ENCODE results near the gene ODAM.
A peak's percentile ranks its signal among the peaks of the same experiment; 100 is the strongest.

The ODAM gene

GRCh38 chr4:70183168-70183939 lies 12.2 kb upstream of the ODAM start:
- CTCF ChIA-PET, result interaction anchor here (0.6 to 3.7 kb wide), 19 partner anchors 9 to 865 kb away, joined by 3 to 15 read pairs (median 5); no protein-coding TSS in a partner anchor
- POLR2A ChIA-PET, result no interaction called here
- TF ChIP-seq, protein P1, sequence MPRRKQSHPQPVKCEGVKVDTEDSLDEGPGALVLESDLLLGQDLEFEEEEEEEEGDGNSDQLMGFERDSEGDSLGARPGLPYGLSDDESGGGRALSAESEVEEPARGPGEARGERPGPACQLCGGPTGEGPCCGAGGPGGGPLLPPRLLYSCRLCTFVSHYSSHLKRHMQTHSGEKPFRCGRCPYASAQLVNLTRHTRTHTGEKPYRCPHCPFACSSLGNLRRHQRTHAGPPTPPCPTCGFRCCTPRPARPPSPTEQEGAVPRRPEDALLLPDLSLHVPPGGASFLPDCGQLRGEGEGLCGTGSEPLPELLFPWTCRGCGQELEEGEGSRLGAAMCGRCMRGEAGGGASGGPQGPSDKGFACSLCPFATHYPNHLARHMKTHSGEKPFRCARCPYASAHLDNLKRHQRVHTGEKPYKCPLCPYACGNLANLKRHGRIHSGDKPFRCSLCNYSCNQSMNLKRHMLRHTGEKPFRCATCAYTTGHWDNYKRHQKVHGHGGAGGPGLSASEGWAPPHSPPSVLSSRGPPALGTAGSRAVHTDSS (tag by site-specific recombination; IDR thresholded peaks at IDR 0.05), result no peak
- TF ChIP-seq ZNF585B (tag by site-specific recombination; IDR thresholded peaks at IDR 0.05), result no peak
- peak; percentile 49 for TF ChIP-seq ZNF654 (tag by site-specific recombination; IDR thresholded peaks at IDR 0.05; ENCODE audit: low read depth)

GRCh38 chr4:70183940-70184246 lies 11.6 kb upstream of the ODAM start:
- POLR2A ChIA-PET, result no interaction called here
- no peak overlapping the region for H3K4me3 ChIP-seq (ENCODE audit: low read depth, low read length)
- no peaks in the 10 kb centered on the region for H3K4me1 ChIP-seq (ENCODE audit: control insufficient read depth, insufficient read depth, low read length)
- CTCF ChIA-PET, result interaction anchor here (0.6 to 3.7 kb wide), 14 partner anchors 8 to 521 kb away, joined by 3 to 15 read pairs (median 5); no protein-coding TSS in a partner anchor
- no peaks in the 10 kb centered on the region for H3K36me3 ChIP-seq (ENCODE audit: control insufficient read depth in 2 of 2, insufficient read depth in 1 of 2, low read length in 2 of 2)
- TF ChIP-seq, protein P2, sequence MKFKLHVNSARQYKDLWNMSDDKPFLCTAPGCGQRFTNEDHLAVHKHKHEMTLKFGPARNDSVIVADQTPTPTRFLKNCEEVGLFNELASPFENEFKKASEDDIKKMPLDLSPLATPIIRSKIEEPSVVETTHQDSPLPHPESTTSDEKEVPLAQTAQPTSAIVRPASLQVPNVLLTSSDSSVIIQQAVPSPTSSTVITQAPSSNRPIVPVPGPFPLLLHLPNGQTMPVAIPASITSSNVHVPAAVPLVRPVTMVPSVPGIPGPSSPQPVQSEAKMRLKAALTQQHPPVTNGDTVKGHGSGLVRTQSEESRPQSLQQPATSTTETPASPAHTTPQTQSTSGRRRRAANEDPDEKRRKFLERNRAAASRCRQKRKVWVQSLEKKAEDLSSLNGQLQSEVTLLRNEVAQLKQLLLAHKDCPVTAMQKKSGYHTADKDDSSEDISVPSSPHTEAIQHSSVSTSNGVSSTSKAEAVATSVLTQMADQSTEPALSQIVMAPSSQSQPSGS (tag by site-specific recombination; IDR thresholded peaks at IDR 0.05; ENCODE audit: low read depth), result no peak
- TF ChIP-seq, protein P3, sequence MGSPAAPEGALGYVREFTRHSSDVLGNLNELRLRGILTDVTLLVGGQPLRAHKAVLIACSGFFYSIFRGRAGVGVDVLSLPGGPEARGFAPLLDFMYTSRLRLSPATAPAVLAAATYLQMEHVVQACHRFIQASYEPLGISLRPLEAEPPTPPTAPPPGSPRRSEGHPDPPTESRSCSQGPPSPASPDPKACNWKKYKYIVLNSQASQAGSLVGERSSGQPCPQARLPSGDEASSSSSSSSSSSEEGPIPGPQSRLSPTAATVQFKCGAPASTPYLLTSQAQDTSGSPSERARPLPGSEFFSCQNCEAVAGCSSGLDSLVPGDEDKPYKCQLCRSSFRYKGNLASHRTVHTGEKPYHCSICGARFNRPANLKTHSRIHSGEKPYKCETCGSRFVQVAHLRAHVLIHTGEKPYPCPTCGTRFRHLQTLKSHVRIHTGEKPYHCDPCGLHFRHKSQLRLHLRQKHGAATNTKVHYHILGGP (tag by site-specific recombination; IDR thresholded peaks at IDR 0.05), result no peak
- no peak for TF ChIP-seq ZNF76 (tag by site-specific recombination; IDR thresholded peaks at IDR 0.05; ENCODE audit: borderline replicate concordance, low read depth)
- TF ChIP-seq ZNF792 (tag by site-specific recombination; IDR thresholded peaks at IDR 0.05), result no peak
- no peak for TF ChIP-seq ZNF112 (tag by site-specific recombination; IDR thresholded peaks at IDR 0.05)
- TF ChIP-seq ZNF175 (tag by site-specific recombination; IDR thresholded peaks at IDR 0.05), result no peak
- TF ChIP-seq, protein P4, sequence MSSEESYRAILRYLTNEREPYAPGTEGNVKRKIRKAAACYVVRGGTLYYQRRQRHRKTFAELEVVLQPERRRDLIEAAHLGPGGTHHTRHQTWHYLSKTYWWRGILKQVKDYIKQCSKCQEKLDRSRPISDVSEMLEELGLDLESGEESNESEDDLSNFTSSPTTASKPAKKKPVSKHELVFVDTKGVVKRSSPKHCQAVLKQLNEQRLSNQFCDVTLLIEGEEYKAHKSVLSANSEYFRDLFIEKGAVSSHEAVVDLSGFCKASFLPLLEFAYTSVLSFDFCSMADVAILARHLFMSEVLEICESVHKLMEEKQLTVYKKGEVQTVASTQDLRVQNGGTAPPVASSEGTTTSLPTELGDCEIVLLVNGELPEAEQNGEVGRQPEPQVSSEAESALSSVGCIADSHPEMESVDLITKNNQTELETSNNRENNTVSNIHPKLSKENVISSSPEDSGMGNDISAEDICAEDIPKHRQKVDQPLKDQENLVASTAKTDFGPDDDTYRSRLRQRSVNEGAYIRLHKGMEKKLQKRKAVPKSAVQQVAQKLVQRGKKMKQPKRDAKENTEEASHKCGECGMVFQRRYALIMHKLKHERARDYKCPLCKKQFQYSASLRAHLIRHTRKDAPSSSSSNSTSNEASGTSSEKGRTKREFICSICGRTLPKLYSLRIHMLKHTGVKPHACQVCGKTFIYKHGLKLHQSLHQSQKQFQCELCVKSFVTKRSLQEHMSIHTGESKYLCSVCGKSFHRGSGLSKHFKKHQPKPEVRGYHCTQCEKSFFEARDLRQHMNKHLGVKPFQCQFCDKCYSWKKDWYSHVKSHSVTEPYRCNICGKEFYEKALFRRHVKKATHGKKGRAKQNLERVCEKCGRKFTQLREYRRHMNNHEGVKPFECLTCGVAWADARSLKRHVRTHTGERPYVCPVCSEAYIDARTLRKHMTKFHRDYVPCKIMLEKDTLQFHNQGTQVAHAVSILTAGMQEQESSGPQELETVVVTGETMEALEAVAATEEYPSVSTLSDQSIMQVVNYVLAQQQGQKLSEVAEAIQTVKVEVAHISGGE (tag by site-specific recombination; conservative IDR thresholded peaks at IDR 0.05; ENCODE audit: low read depth), result no peak
- no peak for TF ChIP-seq ZNF366 (tag by site-specific recombination; conservative IDR thresholded peaks at IDR 0.05)
- no peak for TF ChIP-seq ZNF837 (tag by site-specific recombination; IDR thresholded peaks at IDR 0.05)
- no peak for TF ChIP-seq ZEB2 (tag by site-specific recombination; IDR thresholded peaks at IDR 0.05)
- TF ChIP-seq, protein P5, sequence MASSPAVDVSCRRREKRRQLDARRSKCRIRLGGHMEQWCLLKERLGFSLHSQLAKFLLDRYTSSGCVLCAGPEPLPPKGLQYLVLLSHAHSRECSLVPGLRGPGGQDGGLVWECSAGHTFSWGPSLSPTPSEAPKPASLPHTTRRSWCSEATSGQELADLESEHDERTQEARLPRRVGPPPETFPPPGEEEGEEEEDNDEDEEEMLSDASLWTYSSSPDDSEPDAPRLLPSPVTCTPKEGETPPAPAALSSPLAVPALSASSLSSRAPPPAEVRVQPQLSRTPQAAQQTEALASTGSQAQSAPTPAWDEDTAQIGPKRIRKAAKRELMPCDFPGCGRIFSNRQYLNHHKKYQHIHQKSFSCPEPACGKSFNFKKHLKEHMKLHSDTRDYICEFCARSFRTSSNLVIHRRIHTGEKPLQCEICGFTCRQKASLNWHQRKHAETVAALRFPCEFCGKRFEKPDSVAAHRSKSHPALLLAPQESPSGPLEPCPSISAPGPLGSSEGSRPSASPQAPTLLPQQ (tag by site-specific recombination; IDR thresholded peaks at IDR 0.05), result no peak
- TF ChIP-seq ZNF335 (tag by site-specific recombination; conservative IDR thresholded peaks at IDR 0.05), result no peak
- no peak for TF ChIP-seq GFI1B (tag by site-specific recombination; IDR thresholded peaks at IDR 0.05)
- TF ChIP-seq CTCF (tag by site-specific recombination; IDR thresholded peaks at IDR 0.05), result no peak
- no peak for TF ChIP-seq ZNF830 (tag by site-specific recombination; IDR thresholded peaks at IDR 0.05; ENCODE audit: low read depth)
- no peak for TF ChIP-seq SP2 (tag by site-specific recombination; IDR thresholded peaks at IDR 0.05)
- no peak for TF ChIP-seq ZNF747 (tag by site-specific recombination; IDR thresholded peaks at IDR 0.05)
- TF ChIP-seq ZNF174 (tag by site-specific recombination; IDR thresholded peaks at IDR 0.05), result no peak
- no peak for TF ChIP-seq ZNF133 (tag by site-specific recombination; IDR thresholded peaks at IDR 0.05)
- no peak for TF ChIP-seq GLI2 (tag by site-specific recombination; IDR thresholded peaks at IDR 0.05; ENCODE audit: borderline replicate concordance, low read depth)
- no peaks in the 10 kb centered on the region for H3K9me3 ChIP-seq (ENCODE audit: control insufficient read depth, insufficient read depth, low read depth, low read length)
- no peak overlapping the region for H3K27ac ChIP-seq (ENCODE audit: extremely low read depth, low read depth, low read length)

More at GRCh38 chr4:70183168-70183939, 12.2 kb upstream of the ODAM start:
- Histone ChIP-seq H3K4me1 (ENCODE audit: control insufficient read depth, insufficient read depth, low read length) (no peaks in the 10 kb centered on the region), H3K27ac (ENCODE audit: extremely low read depth, low read depth, low read length) (no peak overlapping the region), H3K9me3 (ENCODE audit: control insufficient read depth, insufficient read depth, low read depth, low read length) (no peaks in the 10 kb centered on the region), H3K4me3 (ENCODE audit: low read depth, low read length) (no peak overlapping the region), H3K36me3 (ENCODE audit: control insufficient read depth in 2 of 2, insufficient read depth in 1 of 2, low read length in 2 of 2) (no peaks in the 10 kb centered on the region)

Measured in HEK293 (cell line).